ENCODE data around the gene ZNF219.
A peak's percentile ranks its signal among the peaks of the same experiment; 100 is the strongest.

ZNF219 gene

GRCh38 chr14:21066882-21067502 is 31.5 kb downstream of the ZNF219 start:
- DNase-seq = peak; percentile 3

- peak; percentile 81 for DNase-seq
Observed at GRCh38 chr14:21063479-21063878, 35.0 kb downstream of the ZNF219 start.

- peak; percentile 0 for DNase-seq
Observed at GRCh38 chr14:21061347-21061668, 37.1 kb downstream of the ZNF219 start.

GRCh38 chr14:21060614-21061346 is 37.7 kb downstream of the ZNF219 start:
- no peak for DNase-seq

- DNase-seq = no peak
Observed at GRCh38 chr14:21059842-21060613, 38.4 kb downstream of the ZNF219 start.

GRCh38 chr14:21058903-21059302 is 39.6 kb downstream of the ZNF219 start:
- no peak for DNase-seq

DNA sequence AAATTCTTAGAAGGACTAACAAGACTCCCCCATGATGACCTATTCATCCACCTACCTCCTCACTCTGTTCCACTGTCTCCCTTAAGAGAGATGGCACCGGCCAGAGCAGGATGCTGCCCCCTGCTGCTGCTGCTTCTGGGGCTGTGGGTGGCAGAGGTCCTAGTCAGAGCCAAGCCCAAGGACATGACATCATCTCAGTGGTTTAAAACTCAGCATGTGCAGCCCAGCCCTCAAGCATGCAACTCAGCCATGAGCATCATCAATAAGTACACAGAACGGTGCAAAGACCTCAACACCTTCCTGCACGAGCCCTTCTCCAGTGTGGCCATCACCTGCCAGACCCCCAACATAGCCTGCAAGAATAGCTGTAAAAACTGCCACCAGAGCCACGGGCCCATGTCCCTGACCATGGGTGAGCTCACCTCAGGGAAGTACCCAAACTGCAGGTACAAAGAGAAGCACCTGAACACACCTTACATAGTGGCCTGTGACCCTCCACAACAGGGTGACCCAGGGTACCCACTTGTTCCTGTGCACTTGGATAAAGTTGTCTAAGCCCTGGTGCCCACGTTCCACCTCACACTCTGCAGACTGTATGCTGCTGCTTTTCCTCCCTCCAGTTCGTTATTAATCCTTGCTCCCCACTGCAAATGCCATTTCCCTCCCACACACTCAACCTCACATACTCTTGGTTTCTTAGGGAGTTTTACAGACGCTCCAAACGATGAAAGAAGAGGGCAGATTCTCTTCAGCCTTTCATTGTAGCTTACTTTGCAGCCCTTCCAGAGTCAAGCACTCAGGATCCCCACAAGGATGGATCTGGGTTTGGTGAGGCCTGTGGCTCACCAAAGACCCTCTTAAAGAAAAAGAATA is 40.4 kb downstream of the ZNF219 start, which contains the start of gene RNASE8:
Gene RNASE8, plus strand, starts transcription at position 20 of the 873 bp plus-strand sequence. Its CDS starts 71 bp downstream, at position 91.
- no peak for DNase-seq

- DNase-seq = no peak
Observed at GRCh38 chr14:21056520-21057163, 41.8 kb downstream of the ZNF219 start.

GRCh38 chr14:21055432-21056117 is 42.9 kb downstream of the ZNF219 start:
- DNase-seq = no peak

GRCh38 chr14:21054768-21055145 is 43.7 kb downstream of the ZNF219 start:
- DNase-seq = no peak

GRCh38 chr14:21054123-21054767 is 44.2 kb downstream of the ZNF219 start:
- DNase-seq = no peak

- no peak for DNase-seq
Observed at GRCh38 chr14:21053184-21054122, 45.0 kb downstream of the ZNF219 start.

DNA sequence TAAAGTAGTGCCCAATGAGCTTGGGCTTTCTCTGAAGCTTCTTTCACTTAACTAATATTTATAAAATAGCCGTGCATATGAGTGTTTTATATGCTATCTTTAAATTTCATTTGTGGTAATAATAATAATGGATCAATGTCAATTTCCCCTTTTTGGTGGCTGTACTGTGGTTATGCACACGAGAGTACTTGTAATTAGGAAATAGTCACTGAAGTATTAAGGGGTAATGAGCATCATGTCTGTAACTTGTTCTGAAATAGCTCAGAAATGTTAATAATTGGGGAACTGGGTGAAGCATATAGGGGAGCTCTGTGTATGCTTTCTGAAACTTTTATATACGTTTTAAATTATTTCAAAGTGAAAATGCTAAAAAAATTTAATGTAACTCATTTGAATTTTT is 47.9 kb downstream of the ZNF219 start:
- no peak for DNase-seq

GRCh38 chr14:21049271-21049673 is 49.2 kb downstream of the ZNF219 start:
- DNase-seq = no peak

DNA sequence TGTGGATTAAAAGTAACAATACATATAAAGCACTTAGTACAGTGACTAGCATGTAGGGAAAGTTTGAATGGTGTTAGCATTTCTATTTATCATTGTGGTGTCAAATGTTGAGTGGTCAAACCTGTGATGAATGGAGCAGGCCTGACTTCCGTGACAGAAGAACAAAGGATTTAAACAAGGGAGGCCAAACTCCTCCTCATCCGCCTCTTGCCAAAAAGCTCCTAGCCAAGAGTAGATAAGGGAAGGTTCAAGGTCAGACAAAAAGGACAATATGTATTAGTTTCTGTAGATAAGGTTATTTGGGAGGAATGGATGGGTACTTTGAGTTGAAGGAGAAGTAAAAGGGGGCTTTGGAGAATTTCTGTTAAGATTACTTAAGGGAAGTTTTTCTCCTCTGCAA is 49.8 kb downstream of the ZNF219 start:
- no peak for DNase-seq

GRCh38 chr14:21047378-21047781 is 51.1 kb downstream of the ZNF219 start:
- no peak for DNase-seq

GRCh38 chr14:21043974-21044618 is 54.4 kb downstream of the ZNF219 start:
- DNase-seq = no peak

DNA sequence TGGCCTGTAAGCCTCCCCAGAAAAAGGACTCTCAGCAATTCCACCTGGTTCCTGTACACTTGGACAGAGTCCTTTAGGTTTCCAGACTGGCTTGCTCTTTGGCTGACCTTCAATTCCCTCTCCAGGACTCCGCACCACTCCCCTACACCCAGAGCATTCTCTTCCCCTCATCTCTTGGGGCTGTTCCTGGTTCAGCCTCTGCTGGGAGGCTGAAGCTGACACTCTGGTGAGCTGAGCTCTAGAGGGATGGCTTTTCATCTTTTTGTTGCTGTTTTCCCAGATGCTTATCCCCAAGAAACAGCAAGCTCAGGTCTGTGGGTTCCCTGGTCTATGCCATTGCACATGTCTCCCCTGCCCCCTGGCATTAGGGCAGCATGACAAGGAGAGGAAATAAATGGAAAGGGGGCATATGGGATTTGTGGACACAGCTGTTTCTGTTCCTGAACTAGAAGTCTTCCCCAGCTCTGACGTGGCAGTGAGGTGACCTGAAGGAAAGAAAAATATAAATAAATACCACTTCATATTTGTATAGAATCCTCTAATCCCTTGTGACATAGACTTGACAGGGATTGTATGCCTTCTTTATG is 55.0 kb downstream of the ZNF219 start:
- DNase-seq = no peak

DNA sequence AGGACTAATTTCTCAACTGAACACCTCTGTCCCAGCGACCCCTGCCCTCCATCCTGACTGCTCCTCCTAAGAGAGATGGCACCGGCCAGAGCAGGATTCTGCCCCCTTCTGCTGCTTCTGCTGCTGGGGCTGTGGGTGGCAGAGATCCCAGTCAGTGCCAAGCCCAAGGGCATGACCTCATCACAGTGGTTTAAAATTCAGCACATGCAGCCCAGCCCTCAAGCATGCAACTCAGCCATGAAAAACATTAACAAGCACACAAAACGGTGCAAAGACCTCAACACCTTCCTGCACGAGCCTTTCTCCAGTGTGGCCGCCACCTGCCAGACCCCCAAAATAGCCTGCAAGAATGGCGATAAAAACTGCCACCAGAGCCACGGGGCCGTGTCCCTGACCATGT is 55.5 kb downstream of the ZNF219 start:
- DNase-seq = no peak
